OCI-LY7 (cell line): ENCODE data around the gene ZCCHC13. TPM values are rescaled to one million over a fixed set of nuclear protein-coding genes. Genes with fewer than 3 reads are reported as not detected.

Experiments
- BruUV-seq: library from RNA; stranded (reverse); fragments of 400-500 nt; replicated peaks from 2 replicates; lab custom pipeline; 2021; lab: Mats Ljungman, UMichigan
- CTCF ChIA-PET: fragments of 300-600 bp; sonication (Branson Sonifier 250); formaldehyde crosslinking; loops from one replicate; lab custom pipeline; 2022; ENCODE audit warnings: antibody characterized with exemption; ENCODE audit not compliant: unreplicated experiment; lab: Charles Lee
- POLR2A ChIA-PET: fragments of 300-600 bp; sonication (Branson Sonifier 250); formaldehyde crosslinking; loops from one replicate; lab custom pipeline; 2022; ENCODE audit warnings: antibody characterized with exemption; lab: Charles Lee
- DNase-seq: peaks from one replicate; pipeline ENCODE4 v3.0.0-alpha.2; 2015; ENCODE audit warnings: low spot score
- H2AFZ ChIP-seq: fragments of 200-600 bp; sonication (generic), shearing (Covaris generic); 2 replicates; pipeline ENCODE4 v1.6.1; 2014; ENCODE audit warnings: mild to moderate bottlenecking, antibody characterized with exemption, low read length, moderate library complexity
- H3K27ac ChIP-seq: fragments of 200-600 bp; sonication (generic); 2 replicates; pipeline ENCODE4 v1.5.1; 2014; ENCODE audit warnings: mixed run types, low read depth, mild to moderate bottlenecking, moderate library complexity, low read length, inconsistent platforms; ENCODE audit not compliant: poor library complexity, severe bottlenecking
- H3K36me3 ChIP-seq: fragments of 200-600 bp; sonication (generic); 2 replicates; pipeline ENCODE4 v1.6.1; 2014; ENCODE audit warnings: mild to moderate bottlenecking, antibody characterized with exemption, low read length, moderate library complexity, mixed read lengths; ENCODE audit not compliant: insufficient read depth
- H3K4me1 ChIP-seq: fragments of 200-600 bp; sonication (generic); 2 replicates; pipeline ENCODE4 v1.5.1; 2014; ENCODE audit warnings: mild to moderate bottlenecking, low read length; ENCODE audit not compliant: insufficient read depth, poor library complexity, severe bottlenecking
- H3K4me2 ChIP-seq: fragments of 200-600 bp; sonication (generic); 2 replicates; pipeline ENCODE4 v1.6.1; 2014; ENCODE audit warnings: mild to moderate bottlenecking, low read length
- H3K4me3 ChIP-seq: fragments of 200-600 bp; sonication (generic); 2 replicates; pipeline ENCODE4 v1.5.1; 2014; ENCODE audit warnings: mild to moderate bottlenecking, low read depth, low read length; ENCODE audit not compliant: poor library complexity, severe bottlenecking
- H3K79me2 ChIP-seq: fragments of 200-600 bp; sonication (generic); 2 replicates; pipeline ENCODE4 v1.6.1; 2016; ENCODE audit warnings: low read depth, mild to moderate bottlenecking, low read length, moderate library complexity, mixed read lengths; ENCODE audit not compliant: insufficient read depth
- H3K9me2 ChIP-seq: fragments of 200-600 bp; sonication (generic); 2 replicates; pipeline ENCODE4 v1.6.1; 2016; ENCODE audit warnings: mild to moderate bottlenecking, low read length, mixed read lengths; ENCODE audit not compliant: insufficient read depth
- H3K9me3 ChIP-seq: fragments of 200-600 bp; sonication (generic); 2 replicates; pipeline ENCODE4 v1.6.1; 2014; ENCODE audit warnings: mild to moderate bottlenecking, mixed run types, low read length, mixed read lengths
- H4K20me1 ChIP-seq: fragments of 200-600 bp; sonication (generic); 2 replicates; pipeline ENCODE4 v1.6.1; 2014; ENCODE audit warnings: mild to moderate bottlenecking, antibody characterized with exemption, low read length, moderate library complexity, mixed read lengths; ENCODE audit not compliant: insufficient read depth
- EZH2phosphoT487 ChIP-seq: fragments of 200-600 bp; sonication (generic); IDR thresholded peaks from 2 replicates; pipeline ENCODE4 v1.6.1; 2018; ENCODE audit warnings: low read depth, borderline replicate concordance, mild to moderate bottlenecking, mixed run types, antibody characterized with exemption, low read length, moderate library complexity, mixed read lengths
- intact Hi-C: fragments of 100-400 bp; cut with micrococcal nuclease; formaldehyde crosslinking; loops from one replicate; pipeline ENCODE4 v1.10.0; 2022; ENCODE audit not compliant: unreplicated experiment
- total RNA-seq, 2 experiments: library from RNA; depleted of rRNA in 1 of 2; stranded (reverse); fragments of >200 nt in 1 of 2; shearing (Covaris generic) in 1 of 2; gene quantifications; 2 replicates each; pipeline ENCODE4 v1.2.3, GENCODE V29; 2014 to 2022
- TF ChIP-seq, protein P1 (sequence below): fragments of 200-600 bp; sonication (generic); conservative IDR thresholded peaks from 2 replicates; pipeline ENCODE4 v1.5.1; 2014; ENCODE audit warnings: mild to moderate bottlenecking, antibody characterized with exemption, low read length, moderate library complexity, mixed read lengths

The ZCCHC13 gene
- total RNA-seq, 2 experiments from 2014 or later: not detected

DNA sequence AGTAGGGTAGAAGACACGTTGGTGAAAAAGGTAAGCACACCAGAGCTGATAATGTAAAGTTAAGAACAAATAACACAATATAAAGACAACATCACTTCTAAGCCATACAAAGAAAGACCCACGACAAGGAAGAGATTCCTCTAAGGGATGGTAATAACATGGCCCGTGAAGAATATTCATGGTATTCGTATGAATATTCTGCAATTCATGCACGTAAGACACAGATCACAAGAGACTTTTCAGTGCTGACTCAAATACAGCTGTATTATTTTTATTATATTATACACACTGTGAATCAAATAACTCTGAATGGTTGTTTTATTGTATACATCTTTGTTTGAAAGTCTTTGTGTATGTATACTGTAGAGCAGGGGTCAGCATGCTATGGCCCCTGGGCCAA, 29.5 kb upstream of the ZCCHC13 start:
- no peak for DNase-seq
- Histone ChIP-seq H3K36me3 (peaks cover 49% of the 10 kb centered on the region), H2AFZ (no peak overlapping the region), H3K27ac (no peak overlapping the region), H3K9me3 (no peaks in the 10 kb centered on the region), H4K20me1 (no peaks in the 10 kb centered on the region), H3K4me3 (no peak overlapping the region), H3K79me2 (no peaks in the 10 kb centered on the region), H3K4me1 (peaks cover 1% of the 10 kb centered on the region), H3K9me2 (no peaks in the 10 kb centered on the region), H3K4me2 (no peak overlapping the region)
- intact Hi-C loops: no loop called here
- ChIA-PET POLR2A (no interaction called here), CTCF (no interaction called here)
- TF ChIP-seq, protein P1, sequence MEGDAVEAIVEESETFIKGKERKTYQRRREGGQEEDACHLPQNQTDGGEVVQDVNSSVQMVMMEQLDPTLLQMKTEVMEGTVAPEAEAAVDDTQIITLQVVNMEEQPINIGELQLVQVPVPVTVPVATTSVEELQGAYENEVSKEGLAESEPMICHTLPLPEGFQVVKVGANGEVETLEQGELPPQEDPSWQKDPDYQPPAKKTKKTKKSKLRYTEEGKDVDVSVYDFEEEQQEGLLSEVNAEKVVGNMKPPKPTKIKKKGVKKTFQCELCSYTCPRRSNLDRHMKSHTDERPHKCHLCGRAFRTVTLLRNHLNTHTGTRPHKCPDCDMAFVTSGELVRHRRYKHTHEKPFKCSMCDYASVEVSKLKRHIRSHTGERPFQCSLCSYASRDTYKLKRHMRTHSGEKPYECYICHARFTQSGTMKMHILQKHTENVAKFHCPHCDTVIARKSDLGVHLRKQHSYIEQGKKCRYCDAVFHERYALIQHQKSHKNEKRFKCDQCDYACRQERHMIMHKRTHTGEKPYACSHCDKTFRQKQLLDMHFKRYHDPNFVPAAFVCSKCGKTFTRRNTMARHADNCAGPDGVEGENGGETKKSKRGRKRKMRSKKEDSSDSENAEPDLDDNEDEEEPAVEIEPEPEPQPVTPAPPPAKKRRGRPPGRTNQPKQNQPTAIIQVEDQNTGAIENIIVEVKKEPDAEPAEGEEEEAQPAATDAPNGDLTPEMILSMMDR: no peak
- no peak for TF ChIP-seq EZH2phosphoT487
- BruUV-seq: no TSS peak

DNA sequence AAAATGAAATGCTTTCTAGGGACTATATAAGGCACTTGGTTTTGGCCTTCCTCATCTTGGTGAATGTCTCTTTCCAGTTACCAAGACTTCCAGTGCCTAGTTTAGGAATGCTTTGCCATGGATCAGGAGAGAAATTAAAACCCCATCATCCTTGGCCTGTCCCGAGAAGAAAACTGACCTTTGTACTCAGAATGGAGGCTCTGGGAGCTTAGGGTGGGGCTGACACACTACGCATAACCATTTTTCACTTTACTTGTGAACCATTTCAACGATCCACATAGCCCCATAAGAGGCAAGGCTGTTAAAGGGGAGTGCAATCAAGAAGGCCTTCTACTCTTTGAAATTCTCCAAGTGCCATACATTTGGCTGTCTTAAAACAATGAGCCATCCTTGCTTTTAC, 26.7 kb upstream of the ZCCHC13 start:
- Histone ChIP-seq H3K79me2 (no peaks in the 10 kb centered on the region), H2AFZ (no peak overlapping the region), H3K36me3 (peaks cover 70% of the 10 kb centered on the region), H3K9me2 (no peaks in the 10 kb centered on the region), H3K4me3 (no peak overlapping the region), H3K9me3 (no peaks in the 10 kb centered on the region), H4K20me1 (no peaks in the 10 kb centered on the region), H3K27ac (no peak overlapping the region), H3K4me2 (no peak overlapping the region), H3K4me1 (peaks cover 12% of the 10 kb centered on the region)
- ChIA-PET POLR2A (interaction anchor here (0.6 kb wide), 1 partner anchor 9 kb away, joined by 5 read pairs; no protein-coding TSS in a partner anchor), CTCF (no interaction called here)
- BruUV-seq: no TSS peak
- TF ChIP-seq EZH2phosphoT487: no peak
- TF ChIP-seq, protein P1: no peak
- intact Hi-C loops: no loop called here
- no peak for DNase-seq

DNA sequence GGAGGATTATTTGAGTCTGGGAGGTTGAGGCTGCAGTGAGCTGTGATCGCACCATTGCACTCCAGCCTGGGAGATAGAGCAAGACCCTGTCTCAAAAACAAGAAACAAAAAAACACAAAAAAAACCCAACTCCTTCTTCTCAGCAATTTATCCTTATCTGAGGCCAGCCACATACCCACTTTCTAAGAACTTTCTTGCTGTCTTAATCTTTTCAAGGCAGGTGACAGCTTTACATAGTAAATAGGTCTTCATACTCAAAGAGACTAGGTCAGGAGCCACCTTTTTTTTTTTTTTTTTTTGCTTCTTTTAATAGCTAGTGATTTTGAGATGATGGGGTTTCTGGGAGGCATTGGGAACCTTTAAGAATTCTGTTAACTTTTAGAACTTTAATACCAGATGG, 26.1 kb upstream of the ZCCHC13 start:
- Histone ChIP-seq H3K9me2 (no peaks in the 10 kb centered on the region), H4K20me1 (no peaks in the 10 kb centered on the region), H2AFZ (no peak overlapping the region), H3K27ac (no peak overlapping the region), H3K9me3 (no peaks in the 10 kb centered on the region), H3K4me1 (peaks cover 12% of the 10 kb centered on the region), H3K36me3 (peaks cover 70% of the 10 kb centered on the region), H3K4me2 (no peak overlapping the region), H3K4me3 (no peak overlapping the region), H3K79me2 (no peaks in the 10 kb centered on the region)
- CTCF ChIA-PET: no interaction called here
- intact Hi-C loops: no loop called here
- no peak for TF ChIP-seq EZH2phosphoT487
- TF ChIP-seq, protein P1: no peak
- POLR2A ChIA-PET: interaction anchor here (0.6 kb wide), 1 partner anchor 9 kb away, joined by 5 read pairs; no protein-coding TSS in a partner anchor
- no peak for DNase-seq
- no TSS peak for BruUV-seq
